Neural progenitor cell (in vitro differentiated cells): ENCODE measurements around the gene DNAJB14. TPM values are rescaled to one million over a fixed set of nuclear protein-coding genes. Genes with fewer than 3 reads are reported as not detected.

ENCODE experiments used
- DNase-seq: peaks from one replicate; pipeline ENCODE4 v3.0.0-alpha.2; 2016; ENCODE audit warnings: low spot score
- H2AFZ ChIP-seq: fragments of 200-600 bp; sonication (generic); replicated peaks from 2 replicates; pipeline ENCODE4 v1.6.1; 2016; ENCODE audit warnings: antibody characterized with exemption
- H3F3A ChIP-seq: fragments of 200-600 bp; sonication (generic); 2 replicates; pipeline ENCODE4 v1.6.1; 2016; ENCODE audit warnings: antibody characterized with exemption, low read depth
- H3K27ac ChIP-seq: fragments of 200-600 bp; sonication (generic); 2 replicates; pipeline ENCODE4 v1.5.1; 2016; ENCODE audit warnings: mild to moderate bottlenecking
- H3K27me3 ChIP-seq: fragments of 200-600 bp; sonication (generic); 2 replicates; pipeline ENCODE4 v1.6.1; 2016; ENCODE audit warnings: mild to moderate bottlenecking, moderate library complexity
- H3K36me3 ChIP-seq: fragments of 200-600 bp; sonication (generic); 2 replicates; pipeline ENCODE4 v1.5.1; 2016
- H3K4me1 ChIP-seq: fragments of 200-600 bp; sonication (generic); 2 replicates; pipeline ENCODE4 v1.6.1; 2016; ENCODE audit warnings: mixed run types
- H3K4me2 ChIP-seq: fragments of 200-600 bp; sonication (generic); 2 replicates; pipeline ENCODE4 v1.6.1; 2016
- H3K4me3 ChIP-seq: fragments of 200-600 bp; sonication (generic); 2 replicates; pipeline ENCODE4 v1.5.1; 2016
- H3K79me2 ChIP-seq: fragments of 200-600 bp; sonication (generic); 2 replicates; pipeline ENCODE4 v1.6.1; 2016; ENCODE audit warnings: low read depth
- H3K9ac ChIP-seq: fragments of 200-600 bp; sonication (generic); 2 replicates; pipeline ENCODE4 v1.6.1; 2016
- H3K9me3 ChIP-seq: fragments of 200-600 bp; sonication (generic); 2 replicates; pipeline ENCODE4 v1.5.1; 2016; ENCODE audit warnings: low read depth
- H4K20me1 ChIP-seq: fragments of 200-600 bp; sonication (generic); 2 replicates; pipeline ENCODE4 v1.6.1; 2016; ENCODE audit warnings: low read depth
- H3K27ac Mint-ChIP-seq: 3 replicates; pipeline ENCODE4 v1.8.0; 2021; ENCODE audit warnings: mixed read lengths
- H3K27me3 Mint-ChIP-seq: 2 replicates; pipeline ENCODE4 v1.8.0; 2022; ENCODE audit warnings: low read depth, mild to moderate bottlenecking, inconsistent platforms, moderate library complexity, mixed read lengths; ENCODE audit not compliant: insufficient read depth
- H3K36me3 Mint-ChIP-seq: 3 replicates; pipeline ENCODE4 v1.8.0; 2021; ENCODE audit warnings: mixed read lengths
- H3K4me1 Mint-ChIP-seq: 3 replicates; pipeline ENCODE4 v1.8.0; 2021; ENCODE audit warnings: mixed read lengths
- H3K4me3 Mint-ChIP-seq: 3 replicates; pipeline ENCODE4 v1.8.0; 2021; ENCODE audit warnings: mild to moderate bottlenecking, moderate library complexity, mixed read lengths
- H3K9me3 Mint-ChIP-seq: 3 replicates; pipeline ENCODE4 v1.8.0; 2020; ENCODE audit warnings: mixed read lengths
- EZH2 ChIP-seq: fragments of 200-600 bp; sonication (generic); IDR thresholded peaks from 2 replicates; pipeline ENCODE4 v1.6.1; 2017; ENCODE audit warnings: antibody characterized with exemption, mild to moderate bottlenecking, moderate library complexity
- EZH2phosphoT487 ChIP-seq: fragments of 200-600 bp; sonication (generic); IDR thresholded peaks from 2 replicates; pipeline ENCODE4 v1.6.1; 2017; ENCODE audit warnings: antibody characterized with exemption
- total RNA-seq: library from RNA; depleted of rRNA; stranded (reverse); fragments of >200 nt; gene quantifications from 2 replicates; pipeline ENCODE4 v1.2.3, GENCODE V29; 2015; ENCODE audit warnings: low replicate concordance
- TF ChIP-seq, protein P1 (sequence below): fragments of 200-600 bp; sonication (generic); IDR thresholded peaks from 2 replicates; pipeline ENCODE4 v1.5.1; 2017; ENCODE audit warnings: antibody characterized with exemption, mild to moderate bottlenecking

Gene DNAJB14
- total RNA-seq, 1 donor from 2014 or later = 56.5 TPM

DNA sequence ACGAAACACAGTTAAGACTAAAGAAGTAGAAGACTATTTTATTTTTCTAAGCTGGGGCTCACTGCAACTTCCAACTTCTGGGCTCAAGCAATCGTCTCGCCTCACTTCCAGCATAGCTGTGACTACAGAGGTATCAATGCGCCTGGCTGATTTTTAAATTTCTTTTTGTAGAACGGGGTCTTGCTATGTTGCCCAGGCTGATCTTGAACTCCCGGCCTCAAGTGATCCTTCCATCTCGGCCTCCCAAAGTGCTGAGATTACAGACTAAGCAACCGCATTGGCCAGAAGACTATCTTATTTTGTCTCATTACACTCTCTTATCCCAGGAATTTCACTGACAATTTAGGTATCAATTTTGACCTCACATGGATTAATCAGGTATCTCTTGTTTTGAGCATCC is 53.4 kb downstream of the DNAJB14 start:
- H3K9me3 ChIP-seq = no peaks in the 10 kb centered on the region
- Mint-ChIP-seq H3K36me3 (no peaks in the 10 kb centered on the region), H3K27me3 (peaks cover 3% of the 10 kb centered on the region), H3K4me3 (peak overlapping the region; percentile 98), H3K9me3 (no peaks in the 10 kb centered on the region), H3K27ac (peak overlapping the region; percentile 50), H3K4me1 (peaks cover 14% of the 10 kb centered on the region)
- H3K27me3 ChIP-seq = no peaks in the 10 kb centered on the region
- TF ChIP-seq, protein P1, sequence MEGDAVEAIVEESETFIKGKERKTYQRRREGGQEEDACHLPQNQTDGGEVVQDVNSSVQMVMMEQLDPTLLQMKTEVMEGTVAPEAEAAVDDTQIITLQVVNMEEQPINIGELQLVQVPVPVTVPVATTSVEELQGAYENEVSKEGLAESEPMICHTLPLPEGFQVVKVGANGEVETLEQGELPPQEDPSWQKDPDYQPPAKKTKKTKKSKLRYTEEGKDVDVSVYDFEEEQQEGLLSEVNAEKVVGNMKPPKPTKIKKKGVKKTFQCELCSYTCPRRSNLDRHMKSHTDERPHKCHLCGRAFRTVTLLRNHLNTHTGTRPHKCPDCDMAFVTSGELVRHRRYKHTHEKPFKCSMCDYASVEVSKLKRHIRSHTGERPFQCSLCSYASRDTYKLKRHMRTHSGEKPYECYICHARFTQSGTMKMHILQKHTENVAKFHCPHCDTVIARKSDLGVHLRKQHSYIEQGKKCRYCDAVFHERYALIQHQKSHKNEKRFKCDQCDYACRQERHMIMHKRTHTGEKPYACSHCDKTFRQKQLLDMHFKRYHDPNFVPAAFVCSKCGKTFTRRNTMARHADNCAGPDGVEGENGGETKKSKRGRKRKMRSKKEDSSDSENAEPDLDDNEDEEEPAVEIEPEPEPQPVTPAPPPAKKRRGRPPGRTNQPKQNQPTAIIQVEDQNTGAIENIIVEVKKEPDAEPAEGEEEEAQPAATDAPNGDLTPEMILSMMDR = no peak
- no peak for TF ChIP-seq EZH2
- TF ChIP-seq EZH2phosphoT487 = no peak
- H3K9ac ChIP-seq = no peak overlapping the region
- no peak overlapping the region for H2AFZ ChIP-seq
- DNase-seq = no peak
- H3K36me3 ChIP-seq = no peaks in the 10 kb centered on the region
- H3K27ac ChIP-seq = no peak overlapping the region
- H3K4me3 ChIP-seq = peak overlapping the region; percentile 97
- H3K4me1 ChIP-seq = peaks cover 5% of the 10 kb centered on the region
- H3K4me2 ChIP-seq = peak overlapping the region; percentile 98
- H3K79me2 ChIP-seq = peaks cover 30% of the 10 kb centered on the region
- no peaks in the 10 kb centered on the region for H4K20me1 ChIP-seq
- H3F3A ChIP-seq = peaks cover 15% of the 10 kb centered on the region

DNA sequence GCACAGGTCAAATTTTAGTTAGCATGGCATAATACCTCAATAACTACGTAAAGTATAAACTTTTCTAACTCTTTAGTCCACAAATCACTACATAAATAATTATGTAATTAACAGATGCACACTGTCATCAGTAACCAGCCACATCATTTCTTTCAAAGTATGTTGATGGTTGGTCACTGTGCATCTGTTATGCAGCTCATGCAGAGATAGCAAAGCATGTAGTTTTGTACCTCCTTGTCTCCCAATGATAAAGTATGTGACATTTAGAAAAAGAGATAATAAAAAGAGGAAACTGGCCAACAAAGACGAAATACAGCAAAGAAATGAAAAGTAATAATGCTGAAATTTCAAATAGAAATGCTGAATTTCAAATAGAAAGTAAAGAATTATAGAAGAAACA is 55.1 kb downstream of the DNAJB14 start:
- no peak overlapping the region for H3K27ac ChIP-seq
- TF ChIP-seq, protein P1 = no peak
- TF ChIP-seq EZH2 (no peak), EZH2phosphoT487 (no peak)
- Mint-ChIP-seq H3K4me3 (no peak overlapping the region), H3K36me3 (no peaks in the 10 kb centered on the region), H3K4me1 (peaks cover 17% of the 10 kb centered on the region), H3K27me3 (peaks cover 3% of the 10 kb centered on the region), H3K9me3 (no peaks in the 10 kb centered on the region), H3K27ac (no peak overlapping the region)
- no peak overlapping the region for H3K9ac ChIP-seq
- peaks cover 30% of the 10 kb centered on the region for H3K79me2 ChIP-seq
- no peaks in the 10 kb centered on the region for H3K9me3 ChIP-seq
- H3K27me3 ChIP-seq = no peaks in the 10 kb centered on the region
- no peak for DNase-seq
- H3F3A ChIP-seq = peaks cover 15% of the 10 kb centered on the region
- no peak overlapping the region for H2AFZ ChIP-seq
- no peaks in the 10 kb centered on the region for H4K20me1 ChIP-seq
- no peak overlapping the region for H3K4me2 ChIP-seq
- H3K4me3 ChIP-seq = no peak overlapping the region
- peaks cover 3% of the 10 kb centered on the region for H3K36me3 ChIP-seq
- H3K4me1 ChIP-seq = peaks cover 5% of the 10 kb centered on the region

DNA sequence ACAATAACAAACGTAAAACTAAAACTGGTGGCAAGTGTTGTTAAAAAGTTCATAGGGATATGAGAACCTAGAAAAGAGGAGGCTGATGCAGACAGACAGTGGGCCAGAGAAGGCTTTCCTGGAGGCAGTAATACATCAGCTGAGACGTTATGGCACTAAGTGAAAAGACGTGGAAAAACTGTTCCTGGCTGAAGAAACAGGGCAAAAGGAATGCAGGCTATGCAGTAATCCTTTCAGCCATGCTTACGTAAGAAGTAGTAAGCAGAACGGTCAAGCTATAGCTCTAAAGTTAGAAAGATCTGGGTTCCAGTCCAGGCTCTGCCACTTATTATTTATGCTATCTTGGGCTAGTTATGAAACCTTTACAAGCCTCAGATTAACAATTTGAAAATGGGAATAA is 58.6 kb downstream of the DNAJB14 start:
- no peak overlapping the region for H3K9ac ChIP-seq
- Mint-ChIP-seq H3K4me1 (peaks cover 3% of the 10 kb centered on the region), H3K9me3 (no peaks in the 10 kb centered on the region), H3K4me3 (no peak overlapping the region), H3K36me3 (no peaks in the 10 kb centered on the region), H3K27ac (peak overlapping the region; percentile 36), H3K27me3 (no peaks in the 10 kb centered on the region)
- H3K9me3 ChIP-seq = no peaks in the 10 kb centered on the region
- no peak overlapping the region for H3K4me2 ChIP-seq
- H3K79me2 ChIP-seq = peaks cover 16% of the 10 kb centered on the region
- H3F3A ChIP-seq = no peaks in the 10 kb centered on the region
- H3K36me3 ChIP-seq = peaks cover 3% of the 10 kb centered on the region
- peak; percentile 19 for DNase-seq
- no peak overlapping the region for H3K4me3 ChIP-seq
- H4K20me1 ChIP-seq = no peaks in the 10 kb centered on the region
- no peak overlapping the region for H3K27ac ChIP-seq
- H2AFZ ChIP-seq = no peak overlapping the region
- TF ChIP-seq, protein P1 = no peak
- no peak for TF ChIP-seq EZH2phosphoT487
- TF ChIP-seq EZH2 = no peak
- no peaks in the 10 kb centered on the region for H3K4me1 ChIP-seq
- H3K27me3 ChIP-seq = no peaks in the 10 kb centered on the region
